ENCODE data around the gene SPATA12. TPM values are rescaled to one million over a fixed set of nuclear protein-coding genes. Genes with fewer than 3 reads are reported as not detected.

SPATA12 gene
- total and polyA plus RNA-seq, 2 experiments from 2014 or later: 0.10 to 0.65 TPM

- TF ChIP-seq ZNF462 (CRISPR knock-in tag; IDR thresholded peaks at IDR 0.05) (no peak), NANOG (IDR thresholded peaks at IDR 0.05; ENCODE audit: borderline replicate concordance) (no peak)
These were observed 20.7 kb downstream of the SPATA12 start (continued) for GRCh38 chr3:57081173-57081572.

- Histone ChIP-seq H3K36me3 (ENCODE audit: insufficient read depth) (no peaks in the 10 kb centered on the region), H2AFZ (no peak overlapping the region), H3K4me2 (no peak overlapping the region), H3K4me3 (no peak overlapping the region), H3F3A (replicated peaks; ENCODE audit: low read depth) (0 out of 2 replicates have a peak, but pooled peaks cover 7% of the 10 kb centered on the region), H3K79me2 (replicated peaks; ENCODE audit: insufficient read depth) (no peaks in the 10 kb centered on the region), H3K27me3 (ENCODE audit: insufficient read depth) (peaks cover 18% of the 10 kb centered on the region), H3K27ac (ENCODE audit: low read depth) (no peak overlapping the region), H4K20me1 (replicated peaks; ENCODE audit: insufficient read depth) (peaks cover 12% of the 10 kb centered on the region), H3K4me1 (ENCODE audit: insufficient read depth) (peaks cover 9% of the 10 kb centered on the region), H3K9me2 (ENCODE audit: insufficient read depth) (no peaks in the 10 kb centered on the region)
- no peaks in the 10 kb centered on the region; the same call in 2 of the 3 replicates for H3K9me3 Mint-ChIP-seq
- no peak for ATAC-seq
- H3K4me1 Mint-ChIP-seq: peaks cover 14% of the 10 kb centered on the region
- DNase-seq (ENCODE audit: low spot score): no peak
- no peak overlapping the region for H3K4me3 Mint-ChIP-seq
- H3K27ac Mint-ChIP-seq: no peak overlapping the region
- no peaks in the 10 kb centered on the region for H3K36me3 Mint-ChIP-seq (ENCODE audit: low read depth)
- peaks cover 19% of the 10 kb centered on the region for H3K27me3 Mint-ChIP-seq (ENCODE audit: insufficient read depth, low read depth, poor library complexity)
- TF ChIP-seq NANOG (IDR thresholded peaks at IDR 0.05; ENCODE audit: borderline replicate concordance): no peak
- no peak for TF ChIP-seq CREB1 (CRISPR knock-in tag; IDR thresholded peaks at IDR 0.05; ENCODE audit: low read depth)
- TF ChIP-seq ZNF331 (CRISPR knock-in tag; IDR thresholded peaks at IDR 0.05; ENCODE audit: low read depth): no peak
- no peak for TF ChIP-seq ZNF114 (CRISPR knock-in tag; IDR thresholded peaks at IDR 0.05)
- TF ChIP-seq POLR2AphosphoS5 (IDR thresholded peaks at IDR 0.05; ENCODE audit: low read depth): no peak
- no peak for TF ChIP-seq CTCF (conservative IDR thresholded peaks at IDR 0.05; ENCODE audit: low read depth in 2 of 2)
- TF ChIP-seq EZH2 (IDR thresholded peaks at IDR 0.05; ENCODE audit: low read depth, unreplicated experiment): no peak
- no peak for TF ChIP-seq JUNB (IDR thresholded peaks at IDR 0.05; ENCODE audit: unreplicated experiment)
These were observed 22.0 kb downstream of the SPATA12 start for GRCh38 chr3:57082481-57082880.

Measured in GM23338 (cell line).